HG03066 (cell line): Measurements from ENCODE around the gene FBN1.
A peak's percentile ranks its signal among the peaks of the same experiment; 100 is the strongest.

Experiments used
- ATAC-seq: cut with Tn5 transposase; IDR thresholded peaks from one replicate; pipeline ENCODE4 v1.9.1; 2021; ENCODE audit warnings: low read depth; ENCODE audit not compliant: unreplicated experiment

The FBN1 gene

GRCh38 chr15:48558226-48558625 lies 87.3 kb downstream of the FBN1 start:
- no peak for ATAC-seq

- ATAC-seq, result no peak
Measured at GRCh38 chr15:48557335-48557734, 88.2 kb downstream of the FBN1 start.

GRCh38 chr15:48556159-48556897 lies 89.2 kb downstream of the FBN1 start:
- ATAC-seq, result no peak

- no peak for ATAC-seq
Measured at GRCh38 chr15:48555241-48555881, 90.1 kb downstream of the FBN1 start.

GRCh38 chr15:48554112-48554511 lies 91.4 kb downstream of the FBN1 start:
- ATAC-seq, result no peak

- no peak for ATAC-seq
Measured at GRCh38 chr15:48553559-48553958, 92.0 kb downstream of the FBN1 start.

- no peak for ATAC-seq
Measured at GRCh38 chr15:48550822-48551525, 94.5 kb downstream of the FBN1 start.

GRCh38 chr15:48548455-48548854 lies 97.1 kb downstream of the FBN1 start:
- ATAC-seq, result no peak

- no peak for ATAC-seq
Measured at GRCh38 chr15:48547286-48547685, 98.2 kb downstream of the FBN1 start.

- no peak for ATAC-seq
Measured at GRCh38 chr15:48546296-48546695, 99.2 kb downstream of the FBN1 start.

GRCh38 chr15:48544778-48545177 lies 100.7 kb downstream of the FBN1 start:
- no peak for ATAC-seq

GRCh38 chr15:48541341-48542278 lies 103.9 kb downstream of the FBN1 start:
- peak; percentile 75 for ATAC-seq

- ATAC-seq, result no peak
Measured at GRCh38 chr15:48540756-48541155, 104.8 kb downstream of the FBN1 start.

- ATAC-seq, result no peak
Measured at GRCh38 chr15:48538941-48539340, 106.6 kb downstream of the FBN1 start.

- no peak for ATAC-seq
Measured at GRCh38 chr15:48537271-48538113, 108.0 kb downstream of the FBN1 start.

GRCh38 chr15:48536681-48537091 lies 108.8 kb downstream of the FBN1 start:
- ATAC-seq, result no peak

GRCh38 chr15:48533982-48534381 lies 111.5 kb downstream of the FBN1 start:
- no peak for ATAC-seq

- ATAC-seq, result no peak
Measured at GRCh38 chr15:48532946-48533345, 112.6 kb downstream of the FBN1 start.

GRCh38 chr15:48530528-48530927 lies 115.0 kb downstream of the FBN1 start:
- ATAC-seq, result no peak

- ATAC-seq, result no peak
Measured at GRCh38 chr15:48528921-48529320, 116.6 kb downstream of the FBN1 start.
